H9 (cell line): ENCODE data around the gene TMC3. TPM values are rescaled to one million over a fixed set of nuclear protein-coding genes. Genes with fewer than 3 reads are reported as not detected.

Source experiments
- DNase-seq: peaks from one replicate; pipeline ENCODE4 v3.0.0-alpha.2; 2017
- H2AFZ ChIP-seq: one replicate; pipeline ENCODE4 v1.6.1; 2013; ENCODE audit warnings: mild to moderate bottlenecking, low read length, control low read depth, moderate library complexity
- H2AK5ac ChIP-seq: 2 replicates; pipeline ENCODE4 v1.6.1; 2013; ENCODE audit warnings: low read length, control low read depth, mixed read lengths; ENCODE audit not compliant: insufficient read length
- H2BK120ac ChIP-seq: one replicate; pipeline ENCODE4 v1.6.1; 2013; ENCODE audit warnings: low read depth, mild to moderate bottlenecking, low read length, control low read depth, inconsistent platforms; ENCODE audit not compliant: poor library complexity, severe bottlenecking
- H2BK12ac ChIP-seq: 2 replicates; pipeline ENCODE4 v1.6.1; 2013; ENCODE audit warnings: low read length, control low read depth, mixed read lengths, low read depth; ENCODE audit not compliant: insufficient read length
- H2BK15ac ChIP-seq: 2 replicates; pipeline ENCODE4 v1.6.1; 2013; ENCODE audit warnings: low read depth, low read length, control low read depth
- H2BK20ac ChIP-seq: one replicate; pipeline ENCODE4 v1.6.1; 2013; ENCODE audit warnings: low read depth, mild to moderate bottlenecking, low read length, control low read depth, inconsistent platforms; ENCODE audit not compliant: poor library complexity, severe bottlenecking
- H2BK5ac ChIP-seq: 2 replicates; pipeline ENCODE4 v1.6.1; 2013; ENCODE audit warnings: low read length, control low read depth, mixed read lengths; ENCODE audit not compliant: insufficient read length
- H3K14ac ChIP-seq: 2 replicates; pipeline ENCODE4 v1.6.1; 2013; ENCODE audit warnings: low read length, control low read depth; ENCODE audit not compliant: insufficient read depth
- H3K18ac ChIP-seq: 2 replicates; pipeline ENCODE4 v1.6.1; 2013; ENCODE audit warnings: low read depth, mild to moderate bottlenecking, mixed read lengths, low read length, control low read depth; ENCODE audit not compliant: insufficient read length
- H3K23ac ChIP-seq: 2 replicates; pipeline ENCODE4 v1.6.1; 2013; ENCODE audit warnings: low read length, control low read depth, mixed read lengths, low read depth; ENCODE audit not compliant: insufficient read length
- H3K23me2 ChIP-seq: 2 replicates; pipeline ENCODE4 v1.6.1; 2013; ENCODE audit warnings: low read depth, mild to moderate bottlenecking, mixed read lengths, low read length, control low read depth; ENCODE audit not compliant: insufficient read length, poor library complexity, severe bottlenecking
- H3K27ac ChIP-seq: 2 replicates; pipeline ENCODE4 v1.5.1; 2013; ENCODE audit warnings: low read length, control low read depth, mixed read lengths, low read depth; ENCODE audit not compliant: insufficient read length
- H3K27me3 ChIP-seq: 2 replicates; pipeline ENCODE4 v1.6.1; 2013; ENCODE audit warnings: low read length, control low read depth, inconsistent platforms; ENCODE audit not compliant: insufficient read depth
- H3K4ac ChIP-seq: 2 replicates; pipeline ENCODE4 v1.6.1; 2013; ENCODE audit warnings: low read depth, mild to moderate bottlenecking, control low read depth, inconsistent platforms, low read length, moderate library complexity
- H3K4me1 ChIP-seq: 2 replicates; pipeline ENCODE4 v1.6.1; 2013; ENCODE audit warnings: low read length, control low read depth, inconsistent platforms; ENCODE audit not compliant: insufficient read depth
- H3K4me2 ChIP-seq: 2 replicates; pipeline ENCODE4 v1.6.1; 2013; ENCODE audit warnings: low read length, control low read depth, mixed read lengths; ENCODE audit not compliant: insufficient read length, insufficient read depth
- H3K56ac ChIP-seq: 2 replicates; pipeline ENCODE4 v1.6.1; 2013; ENCODE audit warnings: low read depth, mild to moderate bottlenecking, mixed read lengths, low read length, control low read depth; ENCODE audit not compliant: insufficient read length
- H3K79me1 ChIP-seq: 2 replicates; pipeline ENCODE4 v1.6.1; 2013; ENCODE audit warnings: low read depth, mild to moderate bottlenecking, moderate library complexity, low read length, control low read depth, inconsistent platforms; ENCODE audit not compliant: insufficient read depth, poor library complexity, severe bottlenecking
- H3K79me2 ChIP-seq: 2 replicates; pipeline ENCODE4 v1.6.1; 2013; ENCODE audit warnings: low read length, control low read depth, inconsistent platforms; ENCODE audit not compliant: insufficient read depth
- H3K9ac ChIP-seq: 2 replicates; pipeline ENCODE4 v1.6.1; 2013; ENCODE audit warnings: low read length, control low read depth, mixed read lengths; ENCODE audit not compliant: insufficient read length; ENCODE audit errors: extremely low read depth
- H3K9me3 ChIP-seq: one replicate; pipeline ENCODE4 v1.6.1; 2013; ENCODE audit warnings: low read depth, low read length, inconsistent platforms; ENCODE audit not compliant: control insufficient read depth
- H3T11ph ChIP-seq: one replicate; pipeline ENCODE4 v1.6.1; 2013; ENCODE audit warnings: mild to moderate bottlenecking, low read length, control low read depth, inconsistent platforms
- H4K20me1 ChIP-seq: one replicate; pipeline ENCODE4 v1.6.1; 2013; ENCODE audit not compliant: control insufficient read depth, insufficient read length, insufficient read depth
- H4K5ac ChIP-seq: 2 replicates; pipeline ENCODE4 v1.6.1; 2013; ENCODE audit warnings: low read depth, mild to moderate bottlenecking, mixed read lengths, low read length, control low read depth; ENCODE audit not compliant: insufficient read length
- H4K8ac ChIP-seq: replicated peaks from 2 replicates; pipeline ENCODE4 v1.6.1; 2013; ENCODE audit warnings: low read length, control low read depth, mixed read lengths, low read depth; ENCODE audit not compliant: insufficient read length
- H4K91ac ChIP-seq: 2 replicates; pipeline ENCODE4 v1.6.1; 2013; ENCODE audit warnings: low read depth, mild to moderate bottlenecking, moderate library complexity, mixed read lengths, low read length, control low read depth; ENCODE audit not compliant: insufficient read length
- H3K27ac Mint-ChIP-seq, 3 experiments: 2 replicates in 2 of 3; 3 replicates in 1 of 3; pipeline ENCODE4 v1.8.0; 2020 to 2021; ENCODE audit warnings: mixed read lengths in 3 of 3, mild to moderate bottlenecking in 1 of 3, moderate library complexity in 1 of 3
- H3K27me3 Mint-ChIP-seq: 2 replicates; pipeline ENCODE4 v1.8.0; 2021; ENCODE audit warnings: low read depth, mild to moderate bottlenecking, moderate library complexity, mixed read lengths
- H3K36me3 Mint-ChIP-seq, 3 experiments: 2 replicates in 2 of 3; 3 replicates in 1 of 3; pipeline ENCODE4 v1.8.0; 2020 to 2021; ENCODE audit warnings: low read depth in 3 of 3, mixed read lengths in 3 of 3; ENCODE audit not compliant: insufficient read depth in 1 of 3
- H3K4me1 Mint-ChIP-seq, 2 experiments: 2 replicates each; pipeline ENCODE4 v1.8.0; 2020; ENCODE audit warnings: mixed read lengths in 2 of 2
- H3K4me3 Mint-ChIP-seq, 2 experiments: 2 replicates in 1 of 2; 3 replicates in 1 of 2; pipeline ENCODE4 v1.8.0; 2020 to 2021; ENCODE audit warnings: mild to moderate bottlenecking in 2 of 2, mixed read lengths in 2 of 2, moderate library complexity in 1 of 2
- H3K9me3 Mint-ChIP-seq, 2 experiments: 2 replicates in 1 of 2; 3 replicates in 1 of 2; pipeline ENCODE4 v1.8.0; 2020; ENCODE audit warnings: mild to moderate bottlenecking in 2 of 2, mixed read lengths in 2 of 2, moderate library complexity in 1 of 2
- WGBS: extraction: QIAGEN DNeasy Blood & Tissue Kit; methylation state at CpG from one replicate; pipeline ENCODE4 v1.1.7; 2013; ENCODE audit warnings: missing lambda C conversion rate, low lambda C conversion rate, mixed read lengths; ENCODE audit not compliant: insufficient read length; ENCODE audit errors: extremely low coverage; 5-methylcytosine and 5-hydroxymethylcytosine counted together
- total RNA-seq: library from RNA; stranded (reverse); gene quantifications from 2 replicates; pipeline ENCODE4 v1.2.1, GENCODE V29; 2021
- TF ChIP-seq, protein P1 (sequence below): fragments of 200-600 bp; sonication (generic); conservative IDR thresholded peaks from 3 replicates; pipeline ENCODE4 v1.8.0; 2021; ENCODE audit warnings: antibody characterized with exemption, mild to moderate bottlenecking

Gene TMC3
- total RNA-seq, 1 experiment from 2014 or later: not detected

DNA sequence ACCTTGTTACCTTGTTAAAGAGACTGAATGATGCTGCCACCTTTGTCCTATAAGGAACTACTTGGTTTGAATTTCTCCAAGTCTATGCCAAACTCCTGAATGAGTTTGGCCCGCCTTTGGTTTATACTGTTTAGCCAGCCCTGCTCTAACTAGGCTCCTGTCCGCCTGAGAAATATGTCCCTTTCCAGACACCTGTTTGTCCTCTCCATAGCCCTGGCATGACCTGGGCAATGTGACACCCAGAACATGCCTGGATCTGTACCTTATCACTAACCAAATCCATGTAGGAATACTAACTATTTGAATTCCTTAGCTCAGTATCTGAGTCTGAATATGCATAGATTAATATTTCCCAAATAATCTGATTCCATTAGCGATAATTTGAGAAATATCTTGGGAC lies 24.4 kb upstream of the TMC3 start:
- Histone ChIP-seq H2BK15ac (no peak overlapping the region), H3K4me1 (no peaks in the 10 kb centered on the region), H2BK5ac (no peak overlapping the region), H3K23me2 (no peaks in the 10 kb centered on the region), H3K79me2 (no peaks in the 10 kb centered on the region), H2AK5ac (no peak overlapping the region), H2BK120ac (no peak overlapping the region), H4K8ac (no peak overlapping the region), H3K9ac (no peak overlapping the region), H2BK20ac (no peak overlapping the region), H3K4ac (no peak overlapping the region), H3K56ac (no peak overlapping the region), H4K5ac (no peak overlapping the region), H3K9me3 (no peaks in the 10 kb centered on the region), H3K27ac (no peak overlapping the region), H3K79me1 (no peaks in the 10 kb centered on the region), H4K20me1 (no peaks in the 10 kb centered on the region), H3K14ac (no peak overlapping the region), H3K23ac (no peak overlapping the region), H3K4me2 (no peak overlapping the region), H3T11ph (no peak overlapping the region), H2BK12ac (no peak overlapping the region), H3K27me3 (no peaks in the 10 kb centered on the region), H4K91ac (no peak overlapping the region), H2AFZ (no peak overlapping the region), H3K18ac (no peak overlapping the region)
- no peaks in the 10 kb centered on the region for H3K4me1 Mint-ChIP-seq
- no peak for DNase-seq
- no peak overlapping the region for H3K27ac Mint-ChIP-seq
- no peaks in the 10 kb centered on the region; the same call in 1 of the 2 replicates for H3K27me3 Mint-ChIP-seq
- TF ChIP-seq, protein P1, sequence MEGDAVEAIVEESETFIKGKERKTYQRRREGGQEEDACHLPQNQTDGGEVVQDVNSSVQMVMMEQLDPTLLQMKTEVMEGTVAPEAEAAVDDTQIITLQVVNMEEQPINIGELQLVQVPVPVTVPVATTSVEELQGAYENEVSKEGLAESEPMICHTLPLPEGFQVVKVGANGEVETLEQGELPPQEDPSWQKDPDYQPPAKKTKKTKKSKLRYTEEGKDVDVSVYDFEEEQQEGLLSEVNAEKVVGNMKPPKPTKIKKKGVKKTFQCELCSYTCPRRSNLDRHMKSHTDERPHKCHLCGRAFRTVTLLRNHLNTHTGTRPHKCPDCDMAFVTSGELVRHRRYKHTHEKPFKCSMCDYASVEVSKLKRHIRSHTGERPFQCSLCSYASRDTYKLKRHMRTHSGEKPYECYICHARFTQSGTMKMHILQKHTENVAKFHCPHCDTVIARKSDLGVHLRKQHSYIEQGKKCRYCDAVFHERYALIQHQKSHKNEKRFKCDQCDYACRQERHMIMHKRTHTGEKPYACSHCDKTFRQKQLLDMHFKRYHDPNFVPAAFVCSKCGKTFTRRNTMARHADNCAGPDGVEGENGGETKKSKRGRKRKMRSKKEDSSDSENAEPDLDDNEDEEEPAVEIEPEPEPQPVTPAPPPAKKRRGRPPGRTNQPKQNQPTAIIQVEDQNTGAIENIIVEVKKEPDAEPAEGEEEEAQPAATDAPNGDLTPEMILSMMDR: no peak
- no peak overlapping the region for H3K4me3 Mint-ChIP-seq
- H3K9me3 Mint-ChIP-seq: peaks cover 2 to 6% of the 10 kb centered on the region in 2 experiments; a peak in 4 of 5 replicates
- H3K36me3 Mint-ChIP-seq: no peaks in the 10 kb centered on the region
- no CpG with 5 or more reads among the region's 3 CpGs for WGBS
